H1 (cell line): Measurements from ENCODE around the gene RAD51B. TPM values are rescaled to one million over a fixed set of nuclear protein-coding genes. Genes with fewer than 3 reads are reported as not detected.

Source experiments
- EGR1 ChIP-seq: IDR thresholded peaks from 2 replicates; pipeline ENCODE4 v1.6.1; 2011; ENCODE audit warnings: low read depth, low read length, borderline replicate concordance
- TAF7 ChIP-seq: optimal IDR thresholded peaks from 2 replicates; pipeline ENCODE3; 2011; ENCODE audit warnings: low read depth, mild to moderate bottlenecking, inconsistent platforms, low read length, moderate library complexity, borderline replicate concordance
- polyA plus RNA-seq, 7 experiments: library from polyadenylated mRNA; depleted of rRNA in 3 of 7; stranded (reverse) in 5 of 7; unstranded in 2 of 7; fragments of >200 nt in 5 of 7; fragments of 200-250 nt in 2 of 7; gene quantifications; 1 replicate in 5 of 7; 2 replicates in 1 of 7; 4 replicates in 1 of 7; pipeline versions ENCODE4 v1.2.1 to v1.2.3, GENCODE V29; 2011 to 2013; ENCODE audit warnings: missing spikeins in 2 of 7, mixed read lengths in 2 of 7
- total RNA-seq: library from RNA; stranded (reverse); fragmentation: NEBNext Ultra II Directional; extraction: Animal tissue kit (Norgen Biotek cat#: 25700); gene quantifications from 2 replicates; pipeline ENCODE4 v1.2.1, GENCODE V29; 2021

The RAD51B gene
- total and polyA plus RNA-seq, 2 of the 8 experiments (the other 6 are each of a cell fraction or from before 2014, with no cell fraction given): 3.9 to 14.9 TPM

DNA sequence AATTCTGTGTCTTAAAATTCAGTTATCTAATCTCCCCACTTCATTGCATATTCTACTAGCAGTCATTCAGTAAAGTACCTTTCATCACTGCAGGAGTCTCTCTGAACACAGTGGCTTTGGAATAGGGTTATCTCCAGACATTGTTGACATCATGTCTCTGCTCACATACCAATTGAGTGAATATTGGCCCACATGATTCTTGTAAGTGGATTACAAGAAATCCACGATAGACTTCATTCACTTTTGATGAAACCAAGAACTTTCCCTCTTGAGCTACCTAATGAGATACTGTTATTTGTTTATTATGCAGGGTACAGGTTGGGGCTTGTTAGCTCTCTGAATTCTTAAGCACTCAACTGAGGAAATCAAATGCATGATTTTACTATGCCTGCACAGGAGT lies 284.9 kb downstream of the RAD51B start (continued):
- TF ChIP-seq EGR1 (no peak), TAF7 (no peak)
